A549 (cell line): ENCODE measurements around the gene CNKSR3. TPM values are rescaled to one million over a fixed set of nuclear protein-coding genes. Genes with fewer than 3 reads are reported as not detected.

Experiments
- ATAC-seq, 2 experiments: fragments of 200-7000 bp in 1 of 2; fragments of >200 bp in 1 of 2; cut with Nextera tagmentation in 1 of 2; cut with Tn5 transposase in 1 of 2; 3 replicates each; pipeline versions ENCODE4 v1.8.0 to v1.9.1; 2018 to 2020; ENCODE audit warnings: mild to moderate bottlenecking in 1 of 2, moderate library complexity in 1 of 2
- CTCF ChIA-PET: fragments of 300-600 bp; sonication (Branson Sonifier 250); formaldehyde crosslinking; extraction: SDS; loops from one replicate; lab custom pipeline; 2021; ENCODE audit warnings: antibody characterized with exemption, inconsistent platforms; lab: Yijun Ruan, JAX
- POLR2A ChIA-PET: fragments of 350-600 bp; formaldehyde crosslinking; extraction: SDS; loops from one replicate; lab custom pipeline; 2021; ENCODE audit warnings: antibody characterized with exemption, inconsistent platforms; lab: Yijun Ruan, JAX
- DNase-seq, 2 experiments: peaks; one replicate each; pipeline versions ENCODE4 v3.0.0 to v3.0.0-alpha.2; 2011 to 2016; ENCODE audit warnings: low read depth in 1 of 2, low spot score in 1 of 2
- FAIRE-seq: peaks from 2 replicates; lab custom pipeline; 2011; peaks lifted over from hg19 to GRCh38; lab: Jason Lieb, UNC
- H3K27ac ChIP-seq, 2 experiments: fragments of >200 bp; sonication (Bioruptor Twin); formaldehyde crosslinking; 3 replicates each; pipeline ENCODE4 v1.5.1; 2016 to 2017
- H3K4me1 ChIP-seq: fragments of >200 bp; sonication (Bioruptor Twin); formaldehyde crosslinking; 3 replicates; pipeline ENCODE4 v1.6.1; 2016
- H3K4me2 ChIP-seq: fragments of >200 bp; sonication (Bioruptor Twin); formaldehyde crosslinking; 3 replicates; pipeline ENCODE4 v1.6.1; 2016
- H3K4me3 ChIP-seq: fragments of >200 bp; sonication (Bioruptor Twin); formaldehyde crosslinking; 3 replicates; pipeline ENCODE4 v1.5.1; 2016
- H3K9me3 ChIP-seq: fragments of >200 bp; sonication (Bioruptor Twin); formaldehyde crosslinking; 3 replicates; pipeline ENCODE4 v1.6.1; 2016
- BHLHE40 ChIP-seq: IDR thresholded peaks from 2 replicates; pipeline ENCODE4 v1.6.1; 2012; ENCODE audit warnings: low read depth, low read length, inconsistent platforms
- CHD2 ChIP-seq: fragments of 150-350 bp; IDR thresholded peaks from 2 replicates; pipeline ENCODE4 v1.6.1; 2014; ENCODE audit warnings: low read length; ENCODE audit not compliant: partially characterized antibody
- ELK1 ChIP-seq: fragments of 150-350 bp; IDR thresholded peaks from 2 replicates; pipeline ENCODE4 v1.6.1; 2014; ENCODE audit warnings: low read depth, mild to moderate bottlenecking, low read length
- EP300 ChIP-seq, 2 experiments: fragments of >200 bp; sonication (Bioruptor Twin); formaldehyde crosslinking; IDR thresholded peaks; 2 replicates in 1 of 2; 3 replicates in 1 of 2; pipeline ENCODE4 v1.6.1; 2016 to 2017
- FOSL2 ChIP-seq, 2 experiments: fragments of 450-650 bp in 1 of 2; fragments of >200 bp in 1 of 2; sonication (Bioruptor Twin) in 1 of 2; formaldehyde crosslinking; IDR thresholded peaks; 2 replicates each; pipeline versions ENCODE4 v1.5.0 to v1.6.1; 2016 to 2020; ENCODE audit warnings: mild to moderate bottlenecking in 1 of 2, moderate library complexity in 1 of 2
- HDAC2 ChIP-seq: fragments of 200-600 bp; sonication (generic); IDR thresholded peaks from 2 replicates; pipeline ENCODE4 v1.6.1; 2016
- HOXB13 ChIP-seq: fragments of 250-450 bp; sonication (Bioruptor Pico); IDR thresholded peaks from 2 replicates; pipeline ENCODE4 v1.5.0; 2020; ENCODE audit warnings: low read depth, mild to moderate bottlenecking, moderate library complexity
- KDM1A ChIP-seq: fragments of 200-600 bp; sonication (generic); IDR thresholded peaks from 2 replicates; pipeline ENCODE4 v1.6.1; 2016; ENCODE audit warnings: low read depth, mild to moderate bottlenecking
- MAFK ChIP-seq: fragments of 450-650 bp; IDR thresholded peaks from 2 replicates; pipeline ENCODE4 v1.6.1; 2014; ENCODE audit not compliant: partially characterized antibody
- MAZ ChIP-seq: fragments of 150-350 bp; IDR thresholded peaks from 2 replicates; pipeline ENCODE4 v1.6.1; 2014; ENCODE audit warnings: antibody characterized with exemption, low read depth, low read length, borderline replicate concordance
- NPAS2 ChIP-seq: fragments of 250-450 bp; sonication (Bioruptor Pico); IDR thresholded peaks from 2 replicates; pipeline ENCODE4 v1.8.0; 2022; ENCODE audit warnings: mild to moderate bottlenecking, moderate library complexity, borderline replicate concordance
- NR3C1 ChIP-seq: fragments of >200 bp; sonication (Bioruptor Twin); formaldehyde crosslinking; IDR thresholded peaks from 3 replicates; pipeline ENCODE4 v1.6.1; 2017
- SMC3 ChIP-seq: fragments of >200 bp; sonication (Bioruptor Twin); formaldehyde crosslinking; IDR thresholded peaks from 3 replicates; pipeline ENCODE4 v1.6.1; 2018; ENCODE audit warnings: inconsistent platforms
- SREBF2 ChIP-seq: fragments of 450-650 bp; IDR thresholded peaks from 2 replicates; pipeline ENCODE4 v1.6.1; 2014; ENCODE audit warnings: mild to moderate bottlenecking, moderate library complexity
- ZFP36 ChIP-seq: fragments of 450-650 bp; IDR thresholded peaks from 2 replicates; pipeline ENCODE4 v1.6.1; 2014; ENCODE audit warnings: borderline replicate concordance; ENCODE audit not compliant: partially characterized antibody
- ZSCAN20 ChIP-seq: fragments of 250-450 bp; sonication (Bioruptor Pico); IDR thresholded peaks from 2 replicates; pipeline ENCODE4 v1.8.0; 2022; ENCODE audit warnings: mild to moderate bottlenecking, moderate library complexity
- WGBS: methylation state at CpG from one replicate; pipeline ENCODE4 v1.1.6; 2017; ENCODE audit errors: missing lambda C conversion rate; 5-methylcytosine and 5-hydroxymethylcytosine counted together
- polyA plus RNA-seq, 4 experiments: library from polyadenylated mRNA; depleted of rRNA in 3 of 4; stranded (reverse); fragments of >200 nt; fragmentation: RNase III in 1 of 4; extraction: RNeasy Plus Mini Kit Qiagen cat#74134 plus additional on column Dnase treatment in 1 of 4; gene quantifications; 2 replicates in 3 of 4; 3 replicates in 1 of 4; pipeline ENCODE4 v1.2.3, GENCODE V29; 2011 to 2017
- TF ChIP-seq, protein P1 (sequence below): fragments of >200 bp; sonication (Bioruptor Twin); formaldehyde crosslinking; IDR thresholded peaks from 3 replicates; pipeline ENCODE4 v1.5.1; 2016
- TF ChIP-seq, protein P2 (sequence below): IDR thresholded peaks from 2 replicates; pipeline ENCODE4 v1.6.1; 2012

The CNKSR3 gene
- polyA plus RNA-seq, 2 of the 4 experiments (the other 2 are of a cell fraction), result 2.9 to 3.5 TPM

GRCh38 chr6:154403788-154404187 lies 106.7 kb downstream of the CNKSR3 start:
- no peak for FAIRE-seq
- H3K27ac ChIP-seq, result peak overlapping the region in 1 of 2 experiments; percentile 77; a peak in 3 of 6 replicates
- DNase-seq, result no peak
- 40% methylated on average over 4 of the region's 4 CpGs for WGBS
- POLR2A ChIA-PET, result interaction anchor here (0.6 kb wide), 1 partner anchor 1676 kb away, joined by 3 read pairs; no protein-coding TSS in a partner anchor
- peak overlapping the region; percentile 32; the same call in 1 of the 3 replicates for H3K4me2 ChIP-seq
- no peak for TF ChIP-seq ELK1
- TF ChIP-seq ZSCAN20, result no peak
- no peaks in the 10 kb centered on the region for H3K9me3 ChIP-seq
- CTCF ChIA-PET, result no interaction called here
- no peak for ATAC-seq
- H3K4me3 ChIP-seq, result no peak overlapping the region
- peaks cover 24% of the 10 kb centered on the region for H3K4me1 ChIP-seq

GRCh38 chr6:154402081-154402780 lies 108.3 kb downstream of the CNKSR3 start:
- FAIRE-seq, result no peak
- no peak for DNase-seq
- no peak overlapping the region for H3K27ac ChIP-seq
- no peaks in the 10 kb centered on the region for H3K9me3 ChIP-seq
- no peak overlapping the region for H3K4me3 ChIP-seq
- CTCF ChIA-PET, result no interaction called here
- TF ChIP-seq FOSL2 (IDR thresholded peaks at IDR 0.05), result no peak
- no peak for TF ChIP-seq FOSL2 (CRISPR knock-in tag; IDR thresholded peaks at IDR 0.05)
- TF ChIP-seq MAFK, result peak; percentile 27
- TF ChIP-seq, all 56 proteins: peak for 1
- no peak for ATAC-seq
- no peak overlapping the region for H3K4me2 ChIP-seq
- peaks cover 20% of the 10 kb centered on the region for H3K4me1 ChIP-seq
- POLR2A ChIA-PET, result no interaction called here
- 93% methylated on average over 6 of the region's 6 CpGs for WGBS

DNA sequence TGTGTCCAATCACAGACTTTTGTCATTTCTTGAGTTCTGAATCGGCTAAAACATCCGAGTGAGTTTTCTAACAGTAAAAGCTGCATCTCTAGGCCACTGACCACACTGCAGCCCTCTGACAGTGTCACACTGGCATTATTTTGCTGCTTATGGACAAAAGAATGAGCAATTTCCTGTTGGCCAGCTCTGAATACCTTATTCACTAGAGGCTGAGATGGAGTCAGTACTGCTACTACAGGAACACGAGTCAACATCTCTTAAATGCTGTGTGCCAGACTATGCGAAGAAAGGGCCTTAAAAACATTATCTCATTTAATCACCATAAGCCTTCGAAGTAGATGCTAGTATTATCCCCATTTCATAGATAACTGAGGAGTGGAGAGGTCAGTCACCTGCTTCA lies 111.4 kb downstream of the CNKSR3 start:
- Histone ChIP-seq H3K4me3 (no peak overlapping the region), H3K4me1 (peaks cover 7% of the 10 kb centered on the region), H3K27ac (no peak overlapping the region), H3K9me3 (no peaks in the 10 kb centered on the region)
- 89% methylated on average over 5 of the region's 5 CpGs for WGBS
- FAIRE-seq, result no peak
- CTCF ChIA-PET, result interaction anchor here (1.0 to 1.5 kb wide), 2 partner anchors 15 to 245 kb away, joined by 3 read pairs; no protein-coding TSS in a partner anchor
- no peak for DNase-seq
- no peak for ATAC-seq
- no peak for TF ChIP-seq ZFP36
- TF ChIP-seq, protein P1, sequence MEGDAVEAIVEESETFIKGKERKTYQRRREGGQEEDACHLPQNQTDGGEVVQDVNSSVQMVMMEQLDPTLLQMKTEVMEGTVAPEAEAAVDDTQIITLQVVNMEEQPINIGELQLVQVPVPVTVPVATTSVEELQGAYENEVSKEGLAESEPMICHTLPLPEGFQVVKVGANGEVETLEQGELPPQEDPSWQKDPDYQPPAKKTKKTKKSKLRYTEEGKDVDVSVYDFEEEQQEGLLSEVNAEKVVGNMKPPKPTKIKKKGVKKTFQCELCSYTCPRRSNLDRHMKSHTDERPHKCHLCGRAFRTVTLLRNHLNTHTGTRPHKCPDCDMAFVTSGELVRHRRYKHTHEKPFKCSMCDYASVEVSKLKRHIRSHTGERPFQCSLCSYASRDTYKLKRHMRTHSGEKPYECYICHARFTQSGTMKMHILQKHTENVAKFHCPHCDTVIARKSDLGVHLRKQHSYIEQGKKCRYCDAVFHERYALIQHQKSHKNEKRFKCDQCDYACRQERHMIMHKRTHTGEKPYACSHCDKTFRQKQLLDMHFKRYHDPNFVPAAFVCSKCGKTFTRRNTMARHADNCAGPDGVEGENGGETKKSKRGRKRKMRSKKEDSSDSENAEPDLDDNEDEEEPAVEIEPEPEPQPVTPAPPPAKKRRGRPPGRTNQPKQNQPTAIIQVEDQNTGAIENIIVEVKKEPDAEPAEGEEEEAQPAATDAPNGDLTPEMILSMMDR, result no peak
- TF ChIP-seq MAZ, result no peak
- no peak for TF ChIP-seq HDAC2
- no peak for TF ChIP-seq SREBF2
- TF ChIP-seq NR3C1, result no peak
- TF ChIP-seq BHLHE40, result no peak
- TF ChIP-seq EP300 (IDR thresholded peaks at IDR 0.05), result no peak
- TF ChIP-seq SMC3, result no peak
- TF ChIP-seq CHD2, result no peak
- TF ChIP-seq, protein P2, sequence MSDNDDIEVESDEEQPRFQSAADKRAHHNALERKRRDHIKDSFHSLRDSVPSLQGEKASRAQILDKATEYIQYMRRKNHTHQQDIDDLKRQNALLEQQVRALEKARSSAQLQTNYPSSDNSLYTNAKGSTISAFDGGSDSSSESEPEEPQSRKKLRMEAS, result no peak
- no peak for TF ChIP-seq KDM1A
- TF ChIP-seq NPAS2 (CRISPR knock-in tag), result no peak
- no peak for TF ChIP-seq HOXB13 (CRISPR knock-in tag)
- TF ChIP-seq ZSCAN20, result no peak
- TF ChIP-seq, all 56 proteins: peak for 0
- POLR2A ChIA-PET, result interaction anchor here (0.7 kb wide), 1 partner anchor 13 kb away, joined by 6 read pairs; no protein-coding TSS in a partner anchor
- H3K4me2 ChIP-seq, result no peak overlapping the region
